Stimulated activated CD4-positive, alpha-beta T cell treated with anti-CD3 and anti-CD28 coated beads, Interleukin-15, amount 100 ng/mL, for 48 hours (primary cell): Measurements from ENCODE around the gene PLXNA2.

Source experiments
- DNase-seq, 2 donors: peaks; one replicate each; pipeline ENCODE4 v3.0.0-alpha.2; 2020; ENCODE audit warnings: low read depth in 2 of 2

PLXNA2 gene

DNA sequence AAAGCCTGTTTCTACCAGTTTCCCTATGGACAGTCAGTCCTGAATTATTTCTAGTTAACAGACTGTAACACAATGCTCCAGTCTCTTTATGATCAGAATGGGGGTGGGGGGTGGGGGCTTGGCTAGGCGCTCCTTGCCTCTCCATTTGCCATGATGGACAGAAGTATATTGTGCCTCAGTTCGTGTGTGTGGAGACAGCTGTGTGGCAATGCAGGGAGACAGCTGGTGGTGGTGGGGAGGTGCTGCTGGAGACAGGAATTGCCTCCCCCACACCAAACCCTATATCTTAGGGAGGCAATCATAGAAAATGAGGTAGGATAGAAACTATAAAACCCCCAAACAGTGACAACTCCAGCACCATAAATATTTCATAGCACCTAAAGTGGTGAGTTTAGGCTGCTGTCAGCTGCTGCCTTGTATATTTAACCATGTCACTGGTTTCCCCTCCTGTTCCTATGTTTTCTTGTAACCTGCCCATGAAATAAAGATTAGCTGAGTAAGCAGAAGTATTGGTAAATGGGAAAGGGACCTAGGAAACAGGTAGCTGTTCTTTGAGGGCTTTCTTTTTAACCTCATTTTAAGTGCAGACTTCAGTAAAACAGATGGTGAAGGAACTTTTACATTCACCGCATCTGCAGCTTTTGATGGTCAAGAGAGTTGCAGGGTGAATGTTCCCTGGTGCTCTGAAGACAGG, 3.4 kb downstream of the PLXNA2 start:
- DNase-seq: no peak

DNA sequence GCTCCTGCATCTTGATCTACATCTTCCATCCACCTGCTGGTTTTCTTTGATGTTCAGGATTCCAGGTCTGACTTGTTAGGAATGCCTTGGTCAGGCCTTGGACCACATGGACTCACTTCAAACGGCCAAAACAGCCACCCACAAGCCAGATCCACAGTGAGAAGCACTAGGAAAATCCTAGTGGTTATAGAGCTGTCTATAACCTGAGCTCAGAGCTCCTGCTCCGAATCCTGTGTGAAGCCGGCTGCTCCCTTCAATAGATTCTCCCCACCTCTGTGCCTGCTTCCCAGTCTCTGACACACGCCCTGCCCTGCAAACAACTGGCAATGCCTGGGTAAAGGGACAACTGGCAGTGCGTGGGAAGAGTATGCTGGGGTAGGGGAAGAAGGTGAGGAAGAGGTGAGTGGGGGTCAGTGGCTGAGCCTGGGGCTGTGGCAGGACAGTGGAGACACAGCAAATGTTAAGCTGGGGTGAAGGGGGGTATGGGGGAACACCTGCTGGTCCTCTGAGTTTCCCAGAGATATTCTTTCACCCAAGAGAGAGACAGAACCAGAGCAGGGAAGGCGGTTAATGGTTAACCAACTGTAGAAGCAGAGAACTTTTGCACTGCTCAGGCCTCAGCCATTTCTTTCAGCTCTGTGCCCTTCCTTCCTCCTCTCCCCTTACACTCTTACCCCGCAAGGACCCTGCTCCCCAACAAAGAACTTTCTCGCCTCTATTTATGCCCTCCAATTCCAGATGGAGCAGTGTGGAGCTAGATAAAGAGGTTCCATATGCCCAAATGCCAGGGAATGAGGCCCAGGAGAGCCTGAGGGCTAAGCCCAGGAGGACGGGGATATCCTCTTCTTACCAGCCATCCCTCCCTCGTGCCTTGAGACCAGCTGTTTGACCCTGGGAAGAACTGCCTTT, 4.5 kb downstream of the PLXNA2 start:
- no peak for DNase-seq

DNA sequence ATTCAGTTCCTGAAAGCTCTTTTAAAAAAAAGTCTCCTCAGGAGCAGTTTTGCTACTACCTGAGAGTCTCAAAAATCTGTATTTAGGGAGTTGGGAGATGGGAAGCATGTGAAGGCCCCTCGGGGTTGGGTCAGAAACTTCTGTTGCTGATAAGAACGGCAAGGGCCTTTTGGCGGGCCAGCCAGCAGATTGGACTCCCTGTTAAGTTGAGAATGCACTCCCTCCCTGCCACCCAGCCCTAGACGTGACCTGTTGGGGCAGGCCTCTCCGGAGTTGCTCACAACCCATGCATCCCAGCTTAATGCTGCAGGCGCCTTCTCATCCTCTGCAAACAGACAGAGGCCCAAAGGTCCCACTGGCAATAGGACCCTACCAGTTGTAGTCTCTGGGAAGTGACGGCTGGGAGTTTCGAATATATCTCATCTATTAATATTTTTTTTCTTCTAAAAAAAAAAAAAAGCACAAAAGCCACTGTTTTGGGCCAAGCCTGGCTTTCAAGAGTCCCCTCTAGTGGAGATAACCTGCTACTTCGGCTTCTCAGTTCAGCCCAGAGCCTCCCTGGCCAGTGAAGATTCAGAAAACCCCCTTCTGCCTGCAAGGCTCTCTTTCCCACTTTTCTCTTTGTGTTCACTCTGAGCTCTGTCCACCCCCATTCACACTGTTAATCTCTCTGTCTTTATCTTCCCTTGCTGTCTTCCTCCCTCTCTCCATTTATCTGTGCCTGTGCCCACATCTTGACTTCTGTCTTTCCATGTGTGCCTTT, 5.3 kb downstream of the PLXNA2 start:
- no peak for DNase-seq

DNA sequence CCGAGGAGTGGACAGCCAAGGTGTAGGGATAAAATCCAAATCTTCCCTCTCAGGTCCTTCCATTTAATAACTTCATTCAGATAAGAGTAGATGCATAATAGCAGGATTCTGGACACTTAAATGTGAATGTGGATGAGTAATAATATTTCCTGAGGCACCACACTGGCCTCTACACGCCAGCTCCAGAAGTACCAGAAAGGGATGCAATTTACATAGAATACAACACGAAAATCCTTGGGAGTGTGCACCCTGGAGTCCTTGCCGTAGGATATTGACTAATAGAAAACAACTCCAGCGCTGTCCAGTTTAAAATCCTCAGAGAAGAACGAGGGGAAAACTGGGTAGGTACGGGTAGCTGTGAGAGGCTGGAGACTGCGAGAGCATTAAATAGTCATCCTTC, 6.9 kb downstream of the PLXNA2 start:
- no peak for DNase-seq

DNA sequence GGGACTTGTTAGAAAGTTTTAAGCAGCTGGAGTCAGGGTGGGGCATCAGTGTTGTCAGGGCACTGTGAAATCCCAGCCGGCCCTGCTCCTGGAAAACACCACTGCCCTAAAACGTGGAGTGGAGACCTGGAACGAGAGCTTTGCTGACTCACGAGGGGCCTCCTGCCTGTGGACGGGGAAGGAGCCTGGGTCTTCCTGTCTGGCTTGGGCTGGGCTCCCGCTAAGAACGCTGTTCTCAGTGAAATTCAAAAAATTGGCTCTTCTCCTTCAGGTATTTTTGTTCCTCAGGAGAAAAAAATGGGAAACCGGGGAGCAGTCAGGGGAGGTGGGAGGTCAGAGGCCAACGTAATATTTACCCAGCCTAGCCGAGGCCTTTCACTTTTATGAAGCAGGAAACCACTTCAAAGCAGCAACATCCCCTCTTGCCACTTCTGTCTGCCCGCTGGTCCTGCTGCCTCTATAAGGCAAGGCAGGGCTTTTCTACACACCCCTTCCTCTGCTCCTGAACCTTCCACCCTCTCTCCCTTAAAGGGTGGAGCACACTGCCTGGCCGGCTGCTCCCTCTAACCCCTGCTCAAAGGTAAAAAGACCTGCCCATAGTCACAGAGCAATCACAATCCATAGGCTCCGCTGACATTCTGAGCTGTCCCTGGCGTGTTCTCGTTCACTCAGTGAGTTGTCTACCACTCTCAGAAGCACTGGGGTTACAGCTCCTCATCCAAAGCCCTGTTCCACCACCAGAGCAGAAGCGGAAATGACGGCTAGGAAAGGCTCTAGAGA, 8.0 kb downstream of the PLXNA2 start:
- DNase-seq: no peak

DNA sequence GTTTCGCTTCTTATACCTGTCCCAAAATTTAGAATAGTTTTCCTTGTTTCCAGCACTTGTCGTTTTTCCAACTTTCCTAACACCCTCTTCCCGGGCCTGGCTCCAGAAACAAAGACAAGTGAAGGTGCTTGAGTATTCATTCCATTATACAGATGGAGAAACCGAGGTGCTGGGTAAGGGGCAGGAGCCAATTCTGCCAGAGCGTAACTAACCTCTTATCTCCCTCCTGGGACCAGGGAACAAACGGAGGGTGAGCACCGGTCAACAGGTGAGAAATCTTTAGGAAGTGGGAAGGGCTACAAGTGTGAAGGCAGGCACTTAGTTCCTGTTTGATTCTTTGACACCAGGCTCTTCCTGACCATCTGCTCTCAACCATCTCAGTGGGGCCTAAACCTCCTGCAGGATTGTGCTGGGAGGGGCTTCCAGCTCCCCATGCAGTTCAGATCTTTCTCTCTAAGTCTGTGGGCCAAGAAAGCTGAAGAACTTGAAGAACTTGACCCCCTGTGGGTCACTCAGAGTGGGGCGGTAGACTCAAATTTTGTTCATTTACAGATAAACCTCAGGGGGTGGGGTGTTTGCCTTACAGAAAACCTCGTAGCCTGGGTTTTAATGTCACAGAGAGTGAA, 8.7 kb downstream of the PLXNA2 start:
- no peak for DNase-seq

DNA sequence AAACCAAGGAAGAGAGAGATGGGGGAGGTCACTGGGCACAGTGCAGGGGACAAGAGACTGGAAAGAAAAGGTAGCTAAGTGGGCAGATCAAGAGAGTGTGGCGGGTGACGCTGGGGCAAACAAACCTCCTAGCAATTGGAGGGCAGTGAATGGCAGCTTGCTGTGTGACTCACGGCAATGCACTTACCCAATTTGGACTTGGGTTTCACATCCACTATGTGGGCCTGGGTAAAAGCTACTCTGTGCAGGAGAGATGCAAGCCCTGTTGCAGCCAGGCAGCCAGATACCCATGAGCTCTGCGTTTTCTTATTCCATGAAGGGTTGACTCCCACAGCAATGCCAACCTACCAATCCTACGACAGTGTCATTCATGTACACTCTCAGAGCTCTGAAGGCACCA, 9.5 kb downstream of the PLXNA2 start:
- no peak for DNase-seq

DNA sequence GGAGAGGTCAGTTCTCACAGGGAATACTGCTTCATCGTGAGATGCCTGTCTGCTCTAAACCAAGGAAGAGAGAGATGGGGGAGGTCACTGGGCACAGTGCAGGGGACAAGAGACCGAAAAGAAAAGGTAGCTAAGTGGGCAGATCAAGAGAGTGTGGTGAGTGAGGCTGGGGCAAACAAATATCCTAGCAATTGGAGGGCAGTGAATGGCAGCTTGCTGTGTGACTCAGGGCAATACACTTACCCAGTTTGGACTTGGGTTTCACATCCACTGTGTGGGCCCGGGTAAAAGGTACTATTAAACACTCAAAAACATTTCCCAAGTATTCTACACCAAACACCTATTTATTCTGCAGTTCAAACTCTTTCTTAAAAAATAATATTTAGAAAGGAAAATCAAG, 10.2 kb downstream of the PLXNA2 start:
- no peak for DNase-seq

DNA sequence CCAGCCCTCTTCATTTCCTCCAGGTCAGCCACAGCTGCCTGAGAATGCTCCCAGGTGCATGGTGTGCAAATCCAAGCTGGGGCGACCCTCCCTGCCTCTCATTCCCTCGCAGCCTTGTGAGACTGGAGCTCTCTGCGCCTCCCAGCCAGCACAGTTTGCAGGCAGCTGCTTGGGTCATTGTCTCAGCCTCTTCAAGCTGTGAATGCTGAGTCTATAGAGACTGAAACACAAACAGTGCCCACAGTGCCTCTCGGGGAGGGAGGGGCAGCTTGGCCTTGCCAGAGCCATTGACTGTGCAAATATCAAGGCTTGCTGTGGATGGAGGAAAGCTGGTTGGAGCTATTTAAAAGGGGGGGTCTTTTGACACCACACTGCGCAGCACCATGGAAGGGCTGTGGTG, 10.6 kb downstream of the PLXNA2 start:
- no peak for DNase-seq

DNA sequence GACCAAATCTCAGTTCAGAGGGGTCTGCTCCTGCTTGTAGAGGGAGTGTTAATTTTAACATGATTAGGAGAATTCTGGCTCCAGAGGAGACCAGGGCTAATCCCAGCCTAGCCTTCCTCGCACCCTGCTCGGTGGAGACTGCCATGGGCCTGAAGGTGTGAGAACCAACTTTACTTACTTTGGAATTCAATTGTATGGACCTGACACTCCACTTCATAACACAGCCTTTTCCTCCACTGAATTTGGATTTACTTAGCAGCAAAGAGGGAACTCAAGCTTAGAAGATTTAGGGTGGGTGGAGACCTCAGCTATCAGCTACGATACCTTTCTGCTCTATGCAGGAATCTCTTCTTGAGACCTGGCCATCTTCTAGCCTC, 11.5 kb downstream of the PLXNA2 start:
- DNase-seq: no peak

DNA sequence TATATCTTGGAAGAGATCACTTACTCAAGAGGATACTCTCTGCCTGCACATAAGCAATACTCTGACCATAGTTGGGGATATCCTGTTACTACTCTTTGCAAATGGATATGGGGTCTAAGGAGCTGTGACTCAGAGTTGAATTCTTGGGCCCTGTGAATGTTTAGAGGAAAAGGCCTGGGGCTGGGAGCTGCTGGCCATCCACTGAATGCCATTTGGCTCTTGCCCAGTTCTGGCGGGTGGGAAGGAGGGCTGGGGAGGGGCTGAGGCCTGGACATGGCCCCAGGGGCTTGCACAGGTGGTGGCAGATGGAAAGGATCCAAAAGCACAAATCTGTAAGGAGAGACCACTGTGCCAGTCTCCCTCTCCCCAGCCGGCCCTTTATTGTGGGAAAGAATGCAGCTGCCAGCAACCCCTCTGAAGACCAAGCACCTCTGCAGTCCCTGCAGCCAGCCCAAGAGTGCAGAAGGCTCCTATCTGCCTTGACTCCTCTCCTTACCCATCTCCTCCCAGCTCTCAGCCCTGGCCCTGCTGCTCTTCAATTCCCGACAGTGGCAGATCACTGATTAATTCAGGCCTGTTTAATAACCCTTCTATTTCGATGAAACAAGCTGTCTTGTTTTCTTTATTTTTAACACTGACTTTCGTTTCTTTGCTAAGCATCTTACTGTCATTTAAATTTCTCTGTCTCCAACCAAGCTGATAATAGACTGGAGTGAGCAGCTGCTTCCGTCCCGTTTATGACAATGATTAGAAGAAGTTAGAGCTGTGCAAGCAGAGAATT, 12.1 kb downstream of the PLXNA2 start:
- DNase-seq: no peak

DNA sequence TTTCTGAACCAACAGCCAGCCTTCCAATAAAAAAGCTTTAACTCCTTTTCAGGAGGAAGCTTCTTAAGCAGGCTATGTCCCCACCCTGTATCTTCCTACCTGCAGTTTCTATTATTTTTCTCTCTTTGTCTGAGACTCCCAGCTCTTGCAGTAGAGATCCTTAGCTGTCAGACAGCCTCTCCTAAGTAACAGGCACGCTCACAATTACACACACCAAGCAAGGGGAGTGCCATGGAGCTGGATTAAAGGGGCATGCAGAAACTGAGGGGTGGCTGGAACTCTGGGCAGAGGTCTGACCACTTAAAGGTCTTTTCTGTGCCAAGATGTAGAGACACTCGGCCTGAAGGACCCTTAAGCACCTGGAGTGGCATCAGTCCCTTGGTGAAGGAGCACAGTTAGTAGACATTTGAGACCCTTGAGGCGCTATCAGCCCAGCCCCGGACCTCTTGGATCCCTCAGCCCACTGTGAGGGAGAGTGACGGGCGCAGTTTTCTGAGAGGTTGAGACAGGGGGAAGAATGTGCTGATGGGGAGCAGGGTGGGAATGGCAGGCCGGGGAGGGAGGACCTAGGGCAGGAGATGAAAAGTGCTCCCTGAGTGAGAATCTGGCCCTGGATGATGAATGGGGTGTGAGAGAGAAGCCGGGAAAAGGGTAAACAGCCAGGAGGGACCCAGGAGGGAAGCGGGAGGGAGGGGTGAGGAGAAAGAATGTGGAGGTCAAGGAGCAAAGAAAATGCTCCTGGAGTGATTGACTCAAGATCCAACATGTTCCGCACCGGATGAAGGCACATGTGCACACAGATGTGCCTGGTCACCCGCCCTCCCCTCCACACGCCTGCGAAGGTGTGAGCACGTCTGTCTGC, 13.3 kb downstream of the PLXNA2 start:
- DNase-seq: no peak

DNA sequence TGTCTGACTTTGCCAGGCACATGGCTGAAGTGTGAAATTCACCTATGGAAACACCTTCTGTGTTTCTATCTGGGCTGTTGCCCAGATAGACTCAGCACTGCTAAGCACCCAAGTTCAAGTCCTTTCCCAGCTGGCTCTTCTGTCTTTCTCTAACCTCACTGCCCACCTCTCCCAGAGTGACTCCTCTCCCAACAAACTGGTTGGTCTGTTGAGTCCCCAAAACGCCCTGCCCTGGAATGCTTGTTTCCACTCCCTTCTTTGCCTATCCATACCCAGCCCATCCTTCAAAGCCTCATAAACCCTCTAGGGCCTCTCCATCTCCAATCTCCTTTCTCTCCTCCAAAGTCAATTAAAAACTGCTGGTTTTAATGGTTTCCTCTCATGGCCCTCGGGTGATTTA, 15.6 kb downstream of the PLXNA2 start:
- no peak for DNase-seq

DNA sequence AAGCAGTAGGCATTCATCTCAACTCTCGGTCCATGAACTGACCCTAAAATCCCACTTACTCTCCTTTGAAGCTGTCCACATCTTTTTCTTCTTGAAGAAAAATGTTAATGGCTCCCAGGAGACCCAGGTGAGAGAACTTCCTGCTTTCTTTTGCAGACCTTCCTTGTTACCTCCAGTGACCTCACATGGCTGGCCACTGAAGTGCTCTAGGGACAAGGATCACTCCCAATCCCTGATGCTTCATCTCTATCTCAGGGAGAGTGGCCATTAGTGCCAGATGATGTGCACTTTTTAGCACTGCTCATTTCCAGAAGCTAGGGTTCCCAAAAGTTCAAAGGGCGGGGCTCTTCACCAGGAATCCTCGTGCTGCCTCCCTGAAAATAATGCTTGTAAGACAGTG, 16.2 kb downstream of the PLXNA2 start:
- no peak for DNase-seq

DNA sequence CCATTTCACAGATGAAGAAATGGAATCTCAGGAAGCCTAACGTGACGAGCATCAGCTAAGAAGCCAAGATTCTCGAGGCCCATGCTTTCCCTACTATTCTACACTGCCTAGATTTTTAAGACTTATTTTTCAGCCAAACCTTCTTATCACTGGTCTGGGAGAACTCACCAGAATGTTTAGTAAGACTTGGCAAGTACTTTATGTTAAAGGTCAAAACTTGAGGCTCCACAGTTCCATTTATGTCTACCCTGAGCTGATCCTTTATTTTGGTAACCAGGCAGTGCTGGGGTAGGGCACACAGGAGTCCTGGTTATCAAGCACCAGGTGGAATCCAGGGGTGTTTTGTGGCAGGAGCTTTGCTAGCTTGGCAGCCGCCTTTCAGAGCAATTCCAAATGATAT, 16.8 kb downstream of the PLXNA2 start:
- DNase-seq: no peak

DNA sequence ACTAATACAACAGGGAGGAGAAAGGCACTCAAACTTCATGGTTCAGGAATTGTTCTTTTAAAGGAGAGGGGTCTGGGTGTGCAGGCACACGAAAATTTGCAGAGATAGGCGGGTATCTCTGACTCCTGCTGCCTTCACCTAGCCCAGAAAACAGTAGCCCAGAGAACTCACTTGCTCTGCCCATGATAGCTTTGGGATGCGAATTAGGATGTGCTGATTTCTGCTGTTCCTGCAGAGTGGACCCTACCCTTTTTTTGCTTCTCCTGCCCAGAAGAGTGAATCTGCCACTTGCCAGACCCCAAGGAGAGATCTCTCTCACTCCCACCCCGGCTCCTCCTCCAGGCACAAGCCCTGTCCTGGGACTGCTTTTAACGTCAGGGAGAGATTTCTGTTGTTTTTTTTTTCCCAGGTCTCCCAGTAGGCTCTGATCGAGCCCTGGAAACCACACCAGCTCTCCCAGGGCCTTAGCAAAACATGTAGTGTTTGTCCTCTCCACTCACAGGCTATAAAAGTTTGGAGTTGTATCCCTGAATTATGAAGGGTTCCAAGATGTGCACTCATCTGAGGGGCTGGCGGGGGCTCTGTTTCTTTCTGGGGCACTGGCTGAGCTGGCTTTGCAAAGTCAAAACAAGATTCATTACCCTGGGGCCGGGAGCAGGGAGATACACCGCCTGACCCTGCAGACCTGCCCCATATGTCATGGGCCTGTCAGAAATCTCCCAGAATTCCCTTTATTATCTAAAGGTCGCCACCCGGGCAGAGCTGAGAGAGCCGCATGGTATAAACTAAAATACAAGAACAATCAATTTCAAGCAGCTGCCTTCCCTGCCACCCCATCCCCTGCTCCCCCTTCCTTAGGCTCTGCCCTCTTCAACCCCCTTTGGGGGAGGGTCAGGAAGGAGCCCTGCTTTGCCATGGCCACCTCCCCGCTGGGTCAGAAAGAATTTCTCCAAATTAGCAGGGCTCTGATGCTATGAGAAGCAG, 17.9 kb downstream of the PLXNA2 start:
- DNase-seq: no peak

DNA sequence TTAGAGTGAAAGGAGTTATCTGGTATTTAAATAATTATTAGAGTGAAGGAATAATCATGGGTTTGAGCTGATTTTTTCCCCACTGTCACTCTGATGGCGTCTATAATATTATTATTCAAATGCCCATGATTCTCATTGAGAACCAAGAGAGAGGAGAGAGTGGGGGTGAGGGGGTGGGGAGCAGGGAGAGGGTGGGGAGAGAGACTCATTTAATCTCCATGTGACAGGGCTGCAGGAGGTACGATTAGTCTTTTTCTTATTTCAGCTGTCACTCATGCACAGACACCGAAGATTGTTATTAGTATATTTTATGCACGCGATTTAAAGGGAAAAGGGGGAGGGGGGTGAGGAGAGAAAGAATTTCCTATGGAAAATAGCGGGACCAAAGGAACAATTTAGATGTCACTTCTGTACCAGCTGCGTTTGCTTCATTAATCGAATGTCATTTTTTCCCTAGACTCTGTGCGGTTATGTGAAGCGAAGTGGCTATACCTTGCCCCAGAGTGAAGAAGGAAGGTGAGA, 19.9 kb downstream of the PLXNA2 start:
- DNase-seq: no peak

DNA sequence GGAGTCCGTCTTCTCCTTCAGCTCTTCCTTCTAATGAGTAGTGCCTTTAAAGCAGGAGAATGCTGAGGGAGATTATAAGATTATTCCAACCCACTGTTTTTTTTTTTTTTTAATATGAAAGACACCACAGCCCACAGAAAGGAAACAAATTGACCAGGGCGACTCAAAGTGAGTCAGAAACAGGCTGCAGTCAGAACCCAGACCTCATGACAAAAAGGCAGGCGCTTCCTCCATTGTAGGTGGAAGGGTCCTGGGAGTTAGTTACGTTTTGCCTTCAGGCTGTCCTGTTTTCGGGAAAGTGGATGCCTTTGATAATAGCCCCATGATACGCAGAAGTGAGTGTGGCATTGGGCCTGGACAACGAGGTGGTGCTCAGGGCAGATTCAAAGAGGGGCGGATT, 21.0 kb downstream of the PLXNA2 start:
- no peak for DNase-seq
